ENCODE results near the gene RAPGEF1.
"Not testable (repeated sequence)": the region's sequence is repeated elsewhere in the genome, so short reads cannot be mapped to it uniquely, and the experiment has no call there.

Gene RAPGEF1

DNA sequence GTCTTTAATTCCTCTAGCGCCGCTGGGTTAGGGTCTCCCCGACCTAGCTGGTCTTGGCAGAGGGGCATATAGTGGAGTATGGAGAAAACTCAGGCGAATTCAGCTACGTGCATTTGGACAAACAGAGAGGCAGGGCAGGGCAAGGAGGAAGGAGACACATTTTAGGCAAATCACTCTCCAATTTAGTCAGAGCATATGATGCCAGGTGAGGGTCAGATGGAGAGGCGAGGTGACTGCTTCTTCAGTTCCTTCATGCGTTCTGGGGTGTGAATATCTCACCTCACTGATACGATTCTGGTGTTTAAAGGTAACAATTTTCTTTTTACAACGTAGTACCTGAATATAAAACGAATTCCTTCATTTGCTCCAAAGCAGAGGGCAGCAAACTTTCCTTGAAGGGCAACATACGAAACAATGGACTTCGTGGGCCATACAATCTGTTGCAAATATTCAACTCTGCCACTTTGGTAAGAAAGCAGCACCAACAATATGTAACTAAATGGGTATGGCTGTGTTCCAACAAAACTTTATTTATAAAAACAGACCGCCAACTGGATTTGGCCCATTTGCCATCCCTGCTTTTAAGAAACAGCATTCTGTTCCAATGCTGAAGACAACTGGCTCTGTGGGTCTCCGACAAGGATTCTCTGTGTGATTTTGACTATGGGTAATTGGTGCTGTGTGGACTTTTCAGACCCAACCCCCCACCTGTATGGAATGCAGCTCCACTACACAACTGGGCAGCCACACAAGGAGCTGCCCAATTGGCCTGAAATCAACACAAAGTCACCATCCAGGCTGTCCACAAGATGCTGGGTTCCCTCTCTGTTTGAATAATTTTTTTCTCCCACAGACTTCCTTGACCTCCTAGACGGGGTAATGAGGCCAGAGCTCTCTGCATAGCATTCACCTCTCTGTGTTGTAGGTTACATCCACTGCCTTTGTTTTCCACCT, 53.8 kb downstream of the RAPGEF1 start:
- no peak for DNase-seq

DNA sequence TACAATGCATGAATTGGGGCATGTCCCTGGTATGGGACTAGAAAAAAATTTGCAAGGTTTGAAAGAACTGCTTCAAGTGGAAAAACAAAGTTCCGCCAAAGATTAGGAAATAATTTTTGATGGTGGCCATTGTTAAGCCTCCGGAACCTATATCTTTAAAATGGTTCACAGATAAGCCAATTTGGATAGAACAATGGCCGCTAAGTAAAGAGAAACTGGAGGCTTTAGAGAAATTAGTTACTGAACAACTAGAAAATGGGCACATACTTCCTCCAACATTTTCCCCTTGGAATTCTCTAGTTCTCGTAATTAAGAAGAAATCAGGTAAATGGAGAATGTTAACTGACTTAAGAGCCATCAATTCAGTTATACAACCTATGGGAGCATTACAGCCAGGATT, 56.8 kb downstream of the RAPGEF1 start:
- DNase-seq = not testable (repeated sequence)

DNA sequence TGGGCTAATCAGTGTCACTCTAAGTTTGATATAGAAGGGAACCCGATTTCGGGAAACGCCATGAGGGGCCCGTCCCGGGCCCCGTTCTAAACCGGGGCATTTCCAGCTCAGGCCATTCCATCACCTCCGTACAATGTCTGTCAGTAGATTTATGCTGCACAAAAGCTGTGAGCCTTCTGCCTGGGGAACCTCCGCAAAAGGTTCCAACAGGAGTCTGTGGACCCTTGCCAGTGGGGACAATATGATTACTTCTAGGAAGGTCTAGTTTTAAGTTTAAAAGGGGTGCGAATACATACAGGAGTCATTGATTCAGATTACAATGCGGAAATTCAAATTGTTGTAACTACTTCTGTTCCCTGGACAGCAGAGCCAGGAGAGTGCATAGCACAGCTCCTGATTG, 57.6 kb downstream of the RAPGEF1 start:
- no peak for DNase-seq

DNA sequence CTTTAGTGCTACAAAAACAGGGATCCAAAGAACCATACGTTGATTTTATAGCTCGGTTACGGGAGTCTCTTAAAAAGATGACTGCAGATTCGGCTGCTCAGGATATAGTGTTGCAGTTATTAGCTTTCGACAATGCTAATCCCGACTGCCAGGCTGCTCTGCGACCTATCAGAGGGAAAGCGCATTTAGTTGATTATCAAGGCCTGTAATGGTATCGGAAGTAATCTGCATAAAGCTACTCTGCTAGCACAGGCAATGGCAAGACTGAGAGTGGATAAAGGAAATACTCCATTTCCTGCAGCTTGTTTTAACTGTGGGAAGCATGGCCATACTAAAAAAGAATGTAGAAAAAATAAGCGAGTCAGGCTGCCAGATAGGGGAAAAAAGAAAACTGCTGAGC, 58.0 kb downstream of the RAPGEF1 start:
- DNase-seq = not testable (repeated sequence)

DNA sequence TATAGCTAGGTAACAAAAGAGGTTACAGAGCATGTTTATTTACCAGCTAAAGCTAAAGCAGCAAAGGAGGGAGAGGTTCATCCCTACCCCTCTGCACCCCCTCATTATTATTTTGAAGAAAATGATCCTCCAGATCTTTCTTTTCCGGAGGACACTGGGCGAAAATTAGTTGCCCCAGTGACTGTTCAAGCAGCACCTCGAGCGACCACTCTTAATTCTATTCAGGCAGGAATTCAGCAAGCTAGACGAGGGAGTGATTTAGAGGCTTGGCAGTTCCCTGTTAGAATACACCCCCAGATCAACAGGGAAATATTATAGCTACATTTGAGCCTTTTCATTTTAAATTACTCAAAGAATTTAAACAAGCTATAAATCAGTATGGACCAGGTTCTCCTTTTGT, 58.8 kb downstream of the RAPGEF1 start:
- not testable (repeated sequence) for DNase-seq

DNA sequence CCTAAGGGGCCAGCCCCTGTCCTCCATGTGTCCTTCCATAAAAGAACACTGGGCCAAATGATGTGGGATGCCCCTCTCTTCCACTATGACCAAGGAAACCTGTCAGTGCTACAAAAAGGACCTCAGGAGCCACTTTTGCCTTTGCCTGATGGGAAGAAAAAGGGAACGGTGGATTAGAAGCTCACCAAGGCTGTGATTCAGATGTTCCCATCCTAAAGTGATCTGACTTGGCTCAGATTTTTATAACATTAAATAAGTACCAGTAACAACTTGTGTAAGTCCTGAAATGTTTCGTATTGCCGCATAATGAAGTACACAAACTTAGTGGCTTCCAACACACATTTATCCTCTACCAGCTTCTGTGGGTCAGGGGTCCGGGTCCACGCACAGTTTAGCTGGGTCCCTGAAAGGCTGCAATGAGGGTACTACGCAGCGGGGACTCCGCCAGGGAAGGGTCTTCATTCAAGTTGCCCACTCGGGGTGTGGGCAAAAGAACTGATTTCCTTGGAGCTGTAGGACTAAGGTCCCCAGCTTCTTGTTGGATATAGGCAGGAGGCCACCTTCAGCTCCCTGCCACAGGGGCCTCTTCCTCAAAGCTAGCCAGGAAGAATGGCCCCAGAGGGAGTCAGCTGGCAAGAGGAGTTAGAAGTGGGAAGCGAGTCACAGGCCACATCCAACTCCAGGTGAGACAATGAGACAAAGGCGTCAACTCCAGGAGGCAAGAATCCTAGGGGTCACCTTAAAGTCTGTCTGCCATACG, 60.4 kb downstream of the RAPGEF1 start:
- DNase-seq = no peak

DNA sequence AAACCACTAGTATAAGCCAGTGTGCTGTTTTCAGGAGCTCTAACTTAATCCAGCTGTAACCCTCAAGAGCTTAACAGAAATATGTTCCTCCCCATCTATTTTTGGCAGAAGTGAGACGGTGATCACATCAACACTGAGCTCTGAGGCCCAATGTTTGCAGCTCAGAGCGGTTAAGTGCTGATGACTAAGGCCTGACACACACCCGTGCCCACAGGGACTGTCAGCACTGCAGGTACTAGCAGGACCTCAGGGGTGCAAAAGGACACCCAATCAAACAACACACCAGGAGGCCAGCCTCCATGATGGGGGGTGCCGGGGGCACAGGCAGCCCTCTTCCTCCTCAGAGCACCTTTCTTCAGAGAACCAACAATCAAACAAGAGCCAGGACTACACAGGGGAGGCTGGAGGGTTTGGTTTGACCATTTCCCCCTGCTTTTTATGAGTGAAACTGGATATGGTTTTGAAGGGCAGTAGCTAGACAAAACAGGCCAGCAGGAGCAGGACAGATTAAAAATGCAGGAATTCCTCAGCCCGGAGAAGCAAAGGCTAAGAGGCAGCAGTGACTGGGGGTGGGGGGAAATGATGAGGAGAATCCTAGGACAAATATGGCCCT, 61.3 kb downstream of the RAPGEF1 start:
- DNase-seq = peak; percentile 28

DNA sequence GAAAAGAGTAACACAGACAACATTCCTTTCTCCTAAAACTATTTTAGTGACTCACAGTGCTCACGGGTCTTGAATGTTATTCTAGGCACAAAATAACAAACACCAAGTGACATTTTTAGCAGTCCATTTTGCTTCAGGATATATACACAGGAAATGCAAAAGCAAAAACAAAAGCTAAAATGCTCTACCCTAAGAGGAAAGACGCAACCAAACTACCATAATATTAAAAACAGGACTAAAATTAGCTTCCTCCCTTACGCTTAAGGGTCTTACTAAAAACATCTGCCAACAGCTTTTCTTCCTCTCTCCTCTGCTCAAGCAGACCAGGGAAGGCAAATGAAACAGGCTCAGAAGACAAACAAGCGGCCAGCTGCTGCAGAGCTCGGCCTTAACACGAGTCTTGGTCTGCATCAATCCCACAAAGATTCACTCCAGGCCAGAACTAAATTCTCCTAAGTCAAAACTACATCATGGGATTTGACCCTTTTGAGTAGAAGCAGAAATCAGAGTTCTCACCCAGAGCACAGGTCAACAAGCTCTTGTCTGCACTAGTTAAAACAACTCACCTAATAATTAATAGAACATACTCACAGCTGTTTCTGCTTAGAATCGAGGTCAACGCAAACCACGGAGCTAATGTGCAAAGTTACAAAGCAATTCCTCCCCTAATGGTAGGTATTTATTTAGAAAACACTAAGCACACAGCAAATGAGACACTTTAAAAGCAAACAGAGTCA, 62.3 kb downstream of the RAPGEF1 start:
- DNase-seq = peak; percentile 45

DNA sequence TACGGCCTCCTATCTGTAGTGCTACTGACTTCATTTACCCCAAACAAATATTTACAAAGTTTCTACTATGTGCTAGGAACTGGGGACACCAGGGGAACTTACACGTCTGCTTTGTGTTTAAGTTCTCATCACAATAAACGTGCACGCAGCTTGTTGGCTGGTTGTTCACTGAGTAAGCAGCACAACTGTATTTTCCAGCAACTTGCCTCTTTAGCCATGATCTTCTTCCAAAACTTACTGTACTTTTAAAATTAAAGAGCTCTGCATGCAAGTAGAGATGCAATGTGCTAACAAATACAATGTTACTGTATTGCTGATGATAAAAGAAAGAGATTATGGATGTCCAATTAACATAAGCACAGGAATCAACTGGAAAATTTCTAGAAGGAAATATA, 62.8 kb downstream of the RAPGEF1 start:
- DNase-seq = no peak

DNA sequence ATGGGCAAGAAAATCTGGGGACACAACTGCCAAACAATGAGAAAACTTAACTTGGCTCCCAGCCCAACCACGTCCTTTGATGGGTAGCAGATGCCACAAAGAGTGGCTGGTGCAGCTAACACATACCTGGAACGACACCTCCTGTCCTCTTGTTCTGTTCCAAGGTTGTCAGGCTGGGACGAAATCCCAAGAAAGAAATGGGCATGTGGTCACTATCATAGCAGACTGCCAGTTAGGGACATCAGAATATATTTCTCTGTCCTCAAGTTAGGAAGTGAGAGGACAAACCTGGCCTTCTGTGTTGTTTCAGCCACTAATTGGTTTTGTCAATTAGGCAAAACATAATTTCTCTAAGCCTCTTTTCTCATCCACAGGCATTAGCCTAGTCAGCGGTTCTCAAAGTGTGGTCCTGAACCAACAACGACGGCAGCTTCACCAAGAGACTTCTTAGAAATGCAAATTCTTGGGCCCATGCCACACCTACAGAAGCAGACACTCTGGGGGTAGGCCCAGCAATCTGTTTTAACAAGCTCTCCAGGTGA, 63.4 kb downstream of the RAPGEF1 start:
- DNase-seq = no peak

DNA sequence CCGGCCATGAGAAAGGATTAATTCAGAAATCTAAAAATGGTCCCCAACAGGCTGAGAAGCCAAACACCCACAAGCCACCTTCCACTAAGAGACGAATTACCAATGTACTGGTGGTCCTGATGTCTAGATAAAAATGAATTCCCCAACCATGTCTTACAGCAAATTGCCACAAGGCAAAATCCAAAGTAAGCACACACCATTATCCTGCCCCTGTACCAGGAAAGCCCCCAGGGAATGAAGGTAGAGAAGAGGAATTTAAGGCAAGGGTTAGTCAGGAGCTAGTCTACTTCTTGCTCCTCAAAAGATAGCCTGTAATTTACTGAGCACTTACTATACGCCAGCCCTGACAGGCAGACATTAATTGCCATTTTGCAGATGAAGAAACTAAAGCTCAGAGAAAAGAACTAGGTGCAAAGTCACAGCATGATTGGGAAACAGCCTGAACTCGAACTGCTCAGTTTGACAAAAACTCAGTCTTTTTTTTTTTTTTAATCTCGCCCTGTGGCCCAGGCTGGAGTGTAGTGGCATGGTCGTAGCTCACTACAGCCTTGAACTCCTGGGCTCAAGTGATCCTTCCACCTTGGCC, 64.3 kb downstream of the RAPGEF1 start:
- no peak for DNase-seq

DNA sequence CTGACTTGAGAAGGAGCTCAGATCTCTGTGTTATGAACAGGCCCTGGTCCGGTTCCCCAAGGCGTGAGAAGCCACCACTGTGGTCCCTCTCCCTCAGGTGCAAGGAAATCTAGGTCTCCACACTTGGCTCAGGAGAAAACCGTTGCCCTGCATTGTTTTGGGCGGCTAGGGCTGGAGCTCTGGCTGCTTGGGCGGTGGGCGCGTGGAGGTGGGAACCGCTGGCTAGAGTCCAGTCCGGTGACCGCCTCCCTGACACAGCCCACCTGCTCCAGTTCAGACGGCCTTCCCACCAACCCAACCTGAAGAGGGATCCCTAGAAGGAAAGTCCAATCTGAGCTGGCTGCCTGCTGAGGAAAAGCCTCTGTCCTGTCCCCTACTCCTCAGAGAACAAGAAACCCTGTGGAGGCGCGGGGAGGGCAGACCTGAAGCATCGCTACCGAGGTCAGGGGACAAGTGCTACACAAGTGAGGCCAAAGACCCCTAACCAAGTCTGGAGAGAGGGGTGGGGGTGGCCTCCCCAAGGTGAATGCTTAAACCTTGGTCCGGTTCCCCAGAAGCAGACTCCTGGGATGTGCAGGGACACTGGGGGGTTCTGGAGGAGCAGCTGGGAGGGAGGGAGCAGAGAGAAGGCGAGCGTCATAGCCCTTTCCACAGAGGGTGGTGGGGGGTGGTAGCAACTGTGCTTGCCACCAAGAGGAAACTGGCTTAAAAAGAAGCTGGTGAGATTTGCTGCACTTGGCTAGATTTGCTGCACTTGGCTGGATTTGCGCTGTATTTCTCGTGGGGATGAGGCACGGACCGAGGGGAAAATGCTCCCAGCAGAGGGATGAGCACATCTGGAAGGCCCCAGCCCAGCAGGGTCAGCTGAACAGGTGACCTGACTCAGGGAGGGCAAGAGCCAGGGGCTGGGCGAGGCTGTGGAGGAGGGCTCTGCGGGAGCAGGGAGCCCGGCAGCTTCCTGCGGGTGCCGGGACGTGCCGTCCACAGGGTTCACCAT, 65.2 kb downstream of the RAPGEF1 start:
- DNase-seq = no peak

DNA sequence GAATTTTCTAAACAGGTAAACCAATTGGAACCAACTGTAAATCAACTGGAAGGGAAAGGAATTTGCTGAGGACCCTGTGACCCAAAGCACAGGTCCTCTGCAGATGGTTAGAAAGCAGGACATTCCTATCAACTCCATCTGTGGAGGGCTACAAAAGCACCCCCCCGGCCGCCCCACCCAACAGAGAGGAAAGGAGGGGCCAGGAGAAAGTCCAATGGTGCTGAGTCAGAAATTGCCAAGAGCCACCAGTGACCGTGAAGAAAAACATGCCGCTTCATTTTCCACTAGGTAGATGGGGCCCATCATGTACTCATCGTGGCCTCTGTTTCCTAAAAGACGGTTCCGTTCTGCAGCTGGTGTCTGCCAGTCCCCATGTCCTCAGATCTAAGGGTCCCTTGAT, 66.3 kb downstream of the RAPGEF1 start:
- DNase-seq = no peak

DNA sequence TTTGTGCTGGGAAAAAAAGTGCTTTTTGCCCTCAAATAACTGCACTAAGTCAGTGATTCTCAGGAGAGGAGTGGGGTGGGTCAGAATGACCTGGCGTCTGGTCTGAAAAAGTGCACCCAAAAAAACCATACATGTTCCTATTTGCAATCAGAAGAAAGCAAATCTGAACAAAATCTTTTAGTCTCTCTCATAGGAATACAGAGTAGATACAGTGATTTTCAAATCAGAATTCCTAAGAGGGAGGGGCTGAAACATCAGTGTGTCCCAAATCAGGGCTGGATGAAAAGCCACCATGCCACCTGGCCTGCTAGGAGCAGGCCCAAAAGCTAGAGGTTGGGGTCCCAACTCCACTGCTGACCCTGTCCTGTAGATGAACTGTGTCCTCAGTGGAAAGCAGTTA, 66.8 kb downstream of the RAPGEF1 start:
- no peak for DNase-seq

DNA sequence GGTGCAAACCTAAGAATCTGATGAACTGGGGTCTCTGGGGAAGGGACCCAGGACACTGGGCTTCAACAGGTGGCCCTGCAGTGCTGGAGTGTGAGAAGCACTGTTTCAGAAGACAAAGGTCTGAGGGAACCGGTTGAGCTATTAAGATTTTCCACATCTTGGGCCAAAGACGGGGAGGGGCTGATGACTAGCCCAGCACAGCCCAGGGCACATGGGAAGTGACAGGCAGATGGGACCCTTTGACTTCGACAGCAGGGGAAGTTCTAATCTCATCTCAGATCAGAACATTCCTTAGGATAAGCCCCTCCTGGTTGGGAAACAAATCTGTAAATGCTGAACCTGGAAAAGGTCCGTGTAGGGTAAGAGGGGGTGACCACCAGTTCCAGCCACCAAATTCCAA, 67.4 kb downstream of the RAPGEF1 start:
- DNase-seq = no peak

DNA sequence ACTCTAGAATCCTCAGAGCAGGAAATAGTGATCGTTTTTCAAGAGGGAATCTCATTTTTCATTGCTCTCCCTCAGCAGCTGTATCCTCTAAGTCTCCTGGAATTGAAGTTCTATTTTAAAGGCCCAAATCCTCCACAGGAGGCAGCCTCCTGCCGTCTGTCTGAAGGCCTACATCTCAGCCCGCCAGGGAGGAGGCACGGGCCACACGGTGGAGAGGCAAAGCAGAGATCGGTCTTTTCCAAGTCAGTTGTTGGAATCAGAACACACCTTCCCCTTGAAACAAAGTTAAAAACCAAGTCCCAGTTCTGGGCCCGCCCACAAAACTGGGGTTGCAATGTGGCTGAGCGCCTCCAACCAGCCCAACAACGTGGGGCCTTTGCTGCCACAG, 68.7 kb downstream of the RAPGEF1 start:
- DNase-seq = no peak

DNA sequence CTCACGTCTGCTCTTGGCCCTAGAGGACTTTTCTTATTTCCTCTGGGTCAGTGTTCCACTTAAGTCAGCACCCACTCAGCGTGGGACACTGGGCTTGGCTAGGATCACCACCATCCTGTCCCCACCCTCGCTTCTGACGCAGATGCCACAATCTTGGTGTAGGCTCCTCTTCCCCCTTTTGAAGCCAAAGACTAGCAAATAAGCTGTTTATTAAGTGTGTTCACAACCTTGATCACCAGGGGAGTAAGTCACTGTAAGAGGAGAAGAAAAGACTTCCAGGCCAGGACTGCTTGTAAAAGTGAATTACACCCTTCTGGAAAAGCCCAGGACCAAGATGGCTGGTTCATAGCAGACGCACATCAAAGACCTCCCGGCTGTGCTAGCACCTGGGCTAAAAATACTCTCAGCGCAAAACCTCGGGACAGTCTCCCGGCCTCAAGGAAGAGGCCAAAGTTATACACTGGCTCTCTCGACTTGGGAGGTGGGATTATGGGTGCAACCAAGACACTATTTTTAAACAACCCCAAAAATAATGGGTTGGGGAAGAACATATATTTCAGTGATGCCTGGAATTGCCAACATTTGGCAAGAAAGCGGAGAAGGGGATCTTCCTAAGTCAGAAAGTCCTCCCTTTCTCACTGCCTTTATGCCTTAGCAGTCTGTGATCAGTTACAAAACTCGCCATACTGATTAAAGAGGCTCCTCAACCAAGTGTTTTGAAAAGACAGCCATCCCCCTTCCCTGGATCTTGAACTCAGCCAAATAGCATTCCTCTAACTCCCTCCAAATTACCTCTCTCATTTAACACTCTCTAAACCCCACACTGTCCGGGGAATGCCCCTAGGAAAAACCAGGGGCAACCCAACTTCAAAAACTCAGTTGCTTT, 69.4 kb downstream of the RAPGEF1 start:
- DNase-seq = no peak

DNA sequence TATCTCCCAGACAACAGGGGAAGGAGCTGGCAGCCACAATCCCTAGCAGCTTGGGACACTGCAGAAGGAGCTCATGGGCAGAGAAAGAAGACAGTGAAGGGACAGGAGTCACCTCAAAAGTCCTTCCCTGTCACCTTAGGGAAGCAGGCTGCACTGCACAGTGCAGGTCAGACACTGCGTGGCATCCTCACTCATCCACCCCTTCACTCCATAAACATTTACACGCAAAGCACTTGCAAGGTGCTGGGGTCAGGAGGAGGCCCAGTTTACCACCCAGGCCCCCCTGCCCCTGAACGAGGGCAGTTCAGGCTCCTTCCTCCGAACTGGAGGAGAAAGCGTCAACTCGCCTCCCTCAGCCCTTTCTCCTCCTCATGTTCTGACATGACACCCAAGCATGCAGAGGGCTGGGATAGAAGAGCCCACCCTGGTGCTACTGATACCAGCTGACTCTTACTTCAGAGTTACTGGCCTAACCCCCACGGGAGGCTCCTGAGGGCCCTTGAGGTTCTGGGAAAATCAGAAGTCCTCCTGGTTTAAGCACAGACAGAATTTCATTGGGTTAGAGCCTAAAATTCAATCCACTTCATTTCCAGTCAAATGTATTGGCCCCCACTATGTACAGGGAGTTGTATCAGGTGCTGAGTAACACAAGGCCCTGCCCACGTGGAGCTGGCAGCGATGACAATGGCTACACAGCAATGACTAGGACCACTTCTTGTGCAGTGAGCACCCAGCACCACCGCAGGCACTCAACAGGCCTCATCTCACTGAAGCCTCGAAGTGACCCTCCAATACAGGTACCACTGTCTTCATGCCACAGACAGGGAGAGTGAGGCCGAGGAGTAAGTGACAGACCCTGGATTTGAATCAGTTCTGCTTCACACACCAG, 70.4 kb downstream of the RAPGEF1 start:
- no peak for DNase-seq
